GM12878 (cell line): Measurements from ENCODE around the gene MRNIP. TPM values are rescaled to one million over a fixed set of nuclear protein-coding genes. Genes with fewer than 3 reads are reported as not detected.

ENCODE experiments used
- ATAC-seq: fragments of 200-7000 bp; cut with Tn5 transposase; 3 replicates; pipeline ENCODE4 v1.9.1; 2020; ENCODE audit warnings: mild to moderate bottlenecking, moderate library complexity
- BruUV-seq: library from RNA; stranded (reverse); fragments of 400-500 nt; replicated peaks from 2 replicates; lab custom pipeline; 2021; lab: Mats Ljungman, UMichigan
- CTCF ChIA-PET: fragments of 300-600 bp; sonication (Branson Sonifier 250); formaldehyde crosslinking; extraction: SDS; loops from one replicate; lab custom pipeline; 2021; ENCODE audit warnings: inconsistent platforms; lab: Yijun Ruan, JAX
- POLR2A ChIA-PET: fragments of 350-600 bp; formaldehyde crosslinking; extraction: SDS; loops from one replicate; lab custom pipeline; 2021; ENCODE audit warnings: inconsistent platforms; lab: Charles Lee
- RAD21 ChIA-PET: fragments of 300-600 bp; sonication (Branson Sonifier 250); formaldehyde crosslinking; loops from one replicate; lab custom pipeline; 2023; ENCODE audit warnings: antibody characterized with exemption; ENCODE audit not compliant: unreplicated experiment; lab: Charles Lee
- SMC1A ChIA-PET: fragments of 300-600 bp; sonication (Branson Sonifier 250); formaldehyde crosslinking; loops from one replicate; lab custom pipeline; 2023; ENCODE audit not compliant: unreplicated experiment, uncharacterized antibody; lab: Charles Lee
- DNase-seq: peaks from one replicate; pipeline ENCODE4 v3.0.0-alpha.2; 2011; ENCODE audit warnings: low read depth, low spot score
- FAIRE-seq: peaks from 3 replicates; lab custom pipeline; 2011; peaks lifted over from hg19 to GRCh38; lab: Jason Lieb, UNC
- H2AFZ ChIP-seq: 2 replicates; pipeline ENCODE4 v1.6.0; 2011; ENCODE audit warnings: low read depth, low read length, control low read depth; ENCODE audit not compliant: control insufficient read depth
- H3K27ac ChIP-seq: 2 replicates; pipeline ENCODE4 v1.5.1; 2011; ENCODE audit warnings: control low read depth; ENCODE audit not compliant: control insufficient read depth, insufficient read depth
- H3K27me3 ChIP-seq, 2 experiments: replicated peaks in 1 of 2; 2 replicates each; pipeline versions ENCODE4 v1.6.0 to v1.6.1; 2011; ENCODE audit warnings: low read length in 1 of 2; ENCODE audit not compliant: control insufficient read depth in 2 of 2, insufficient read depth in 2 of 2
- H3K36me3 ChIP-seq, 2 experiments: 2 replicates each; pipeline ENCODE4 v1.5.1; 2011; ENCODE audit warnings: low read length in 1 of 2; ENCODE audit not compliant: control insufficient read depth in 2 of 2, insufficient read depth in 2 of 2
- H3K4me1 ChIP-seq: 2 replicates; pipeline ENCODE4 v1.6.1; 2011; ENCODE audit warnings: mild to moderate bottlenecking, low read length, moderate library complexity, mixed read lengths; ENCODE audit not compliant: control insufficient read depth, insufficient read depth
- H3K4me2 ChIP-seq: 2 replicates; pipeline ENCODE4 v1.6.0; 2011; ENCODE audit warnings: control low read depth; ENCODE audit not compliant: control insufficient read depth, insufficient read depth
- H3K4me3 ChIP-seq: fragments of 200-600 bp; sonication (generic); 2 replicates; pipeline ENCODE4 v1.5.1; 2016
- H3K79me2 ChIP-seq: 2 replicates; pipeline ENCODE4 v1.6.0; 2011; ENCODE audit warnings: low read length; ENCODE audit not compliant: control insufficient read depth, insufficient read depth
- H3K9ac ChIP-seq: 2 replicates; pipeline ENCODE4 v1.8.0; 2011; ENCODE audit warnings: low read length, control low read depth, mixed read lengths; ENCODE audit not compliant: control insufficient read depth, insufficient read depth
- H3K9me3 ChIP-seq: replicated peaks from 3 replicates; pipeline ENCODE4 v1.5.1; 2011; ENCODE audit warnings: mild to moderate bottlenecking, low read length; ENCODE audit not compliant: control insufficient read depth, insufficient read depth
- H4K20me1 ChIP-seq: 2 replicates; pipeline ENCODE4 v1.6.0; 2011; ENCODE audit not compliant: control insufficient read depth, insufficient read depth
- WGBS: methylation state at CpG from one replicate; pipeline ENCODE4 v1.1.6; 2016; ENCODE audit warnings: low lambda C conversion rate; ENCODE audit not compliant: insufficient replicate concordance, insufficient coverage; ENCODE audit errors: missing lambda C conversion rate; 5-methylcytosine and 5-hydroxymethylcytosine counted together
- in situ Hi-C: fragments of 300-500 bp; cut with MboI; formaldehyde crosslinking; loops from 9 replicates; pipeline ENCODE4 v1.14.3; 2018; ENCODE audit warnings: mixed read lengths
- intact Hi-C: fragments of 100-400 bp; cut with micrococcal nuclease; formaldehyde crosslinking; loops from one replicate; pipeline ENCODE4 v1.14.2; 2022; ENCODE audit not compliant: unreplicated experiment
- polyA plus RNA-seq, 11 experiments: library from polyadenylated mRNA; depleted of rRNA in 4 of 11; unstranded in 6 of 11; stranded (reverse) in 5 of 11; fragments of >200 nt; fragmentation: Nextera tagmentation in 4 of 11; fragmentation: Illumina TruSeq in 1 of 11; extraction: Ambion mirVana in 4 of 11; extraction: Trizol in 1 of 11; gene quantifications; 1 replicate in 1 of 11; 2 replicates in 10 of 11; pipeline versions ENCODE4 v1.2.1 to v1.2.3, GENCODE V29; 2011 to 2016; ENCODE audit warnings: inconsistent platforms in 2 of 11, missing spikeins in 2 of 11, low read depth in 1 of 11
- total RNA-seq, 4 experiments: library from RNA; depleted of rRNA in 3 of 4; stranded (reverse); fragments of >200 nt in 3 of 4; fragmentation: Illumina TruSeq in 1 of 4; extraction: Trizol in 1 of 4; gene quantifications; 2 replicates each; pipeline versions ENCODE4 v1.2.1 to v1.2.3, GENCODE V29; 2013 to 2021
- TF ChIP-seq, protein P1 (sequence below): fragments of 450-650 bp; IDR thresholded peaks from 2 replicates; pipeline ENCODE4 v1.6.1; 2016; ENCODE audit warnings: mild to moderate bottlenecking
- TF ChIP-seq, protein P2 (sequence below): fragments of 450-650 bp; formaldehyde crosslinking; IDR thresholded peaks from 2 replicates; pipeline ENCODE4 v1.4.0; 2020; ENCODE audit warnings: mild to moderate bottlenecking, moderate library complexity
- TF ChIP-seq, protein P3 (sequence below): IDR thresholded peaks from 2 replicates; pipeline ENCODE4 v1.6.1; 2011; ENCODE audit warnings: low read depth, mild to moderate bottlenecking, low read length, moderate library complexity, borderline replicate concordance; ENCODE audit errors: extremely low read depth

Gene MRNIP
- total and polyA plus RNA-seq, 10 of the 15 experiments (the other 5 are each of a cell fraction or from before 2014, with no cell fraction given), result 2.4 to 30.4 (median 13.1) TPM

DNA sequence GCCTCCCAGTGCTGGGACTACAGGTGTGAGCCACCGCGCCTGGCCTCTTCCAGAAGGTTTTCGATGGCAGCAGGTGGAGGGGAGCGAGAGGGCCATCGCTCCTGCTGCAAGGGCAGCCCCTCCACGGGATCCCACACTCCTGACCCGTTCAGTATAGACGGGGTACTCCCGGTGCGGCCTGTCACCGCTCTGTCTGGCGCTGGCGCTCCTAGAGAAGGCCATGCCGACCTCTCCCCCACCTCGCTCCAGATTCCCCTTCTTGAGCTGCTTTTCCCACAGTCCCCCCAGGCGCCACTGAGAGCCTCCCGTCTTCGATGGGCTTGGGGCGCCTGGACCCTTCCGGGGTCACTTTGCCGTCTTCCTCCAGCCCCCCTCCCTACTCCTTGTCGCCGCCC lies 42.2 kb downstream of the MRNIP start:
- DNase-seq (no peak), FAIRE-seq (no peak), ATAC-seq (no peak)
- Histone ChIP-seq H3K4me1 (peaks cover 28% of the 10 kb centered on the region), H3K27me3 (no peaks in the 10 kb centered on the region), H3K36me3 (no peaks in the 10 kb centered on the region; a peak in 1 of 4 replicates), H3K4me2 (peak overlapping the region; percentile 91; the same call in 1 of the 2 replicates), H3K4me3 (no peak overlapping the region), H3K79me2 (peaks cover 11% of the 10 kb centered on the region), H4K20me1 (no peaks in the 10 kb centered on the region)
- SMC1A ChIA-PET, result no interaction called here
- intact Hi-C loops, result no loop called here
- in situ Hi-C loops, result loop anchor here (10.0 to 25.0 kb wide), 2 partner anchors 996 to 1692 kb away; partner anchors contain the start of gene MGAT1
- RAD21 ChIA-PET, result no interaction called here
- CTCF ChIA-PET, result no interaction called here
- no TSS peak for BruUV-seq
- WGBS, result 87% methylated on average over 23 of the region's 23 CpGs
- TF ChIP-seq, protein P1, sequence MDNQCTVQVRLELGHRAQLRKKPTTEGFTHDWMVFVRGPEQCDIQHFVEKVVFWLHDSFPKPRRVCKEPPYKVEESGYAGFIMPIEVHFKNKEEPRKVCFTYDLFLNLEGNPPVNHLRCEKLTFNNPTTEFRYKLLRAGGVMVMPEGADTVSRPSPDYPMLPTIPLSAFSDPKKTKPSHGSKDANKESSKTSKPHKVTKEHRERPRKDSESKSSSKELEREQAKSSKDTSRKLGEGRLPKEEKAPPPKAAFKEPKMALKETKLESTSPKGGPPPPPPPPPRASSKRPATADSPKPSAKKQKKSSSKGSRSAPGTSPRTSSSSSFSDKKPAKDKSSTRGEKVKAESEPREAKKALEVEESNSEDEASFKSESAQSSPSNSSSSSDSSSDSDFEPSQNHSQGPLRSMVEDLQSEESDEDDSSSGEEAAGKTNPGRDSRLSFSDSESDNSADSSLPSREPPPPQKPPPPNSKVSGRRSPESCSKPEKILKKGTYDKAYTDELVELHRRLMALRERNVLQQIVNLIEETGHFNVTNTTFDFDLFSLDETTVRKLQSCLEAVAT, result 0 out of 2 replicates have a peak, but pooled peaks have one; percentile 32
- TF ChIP-seq, protein P2, sequence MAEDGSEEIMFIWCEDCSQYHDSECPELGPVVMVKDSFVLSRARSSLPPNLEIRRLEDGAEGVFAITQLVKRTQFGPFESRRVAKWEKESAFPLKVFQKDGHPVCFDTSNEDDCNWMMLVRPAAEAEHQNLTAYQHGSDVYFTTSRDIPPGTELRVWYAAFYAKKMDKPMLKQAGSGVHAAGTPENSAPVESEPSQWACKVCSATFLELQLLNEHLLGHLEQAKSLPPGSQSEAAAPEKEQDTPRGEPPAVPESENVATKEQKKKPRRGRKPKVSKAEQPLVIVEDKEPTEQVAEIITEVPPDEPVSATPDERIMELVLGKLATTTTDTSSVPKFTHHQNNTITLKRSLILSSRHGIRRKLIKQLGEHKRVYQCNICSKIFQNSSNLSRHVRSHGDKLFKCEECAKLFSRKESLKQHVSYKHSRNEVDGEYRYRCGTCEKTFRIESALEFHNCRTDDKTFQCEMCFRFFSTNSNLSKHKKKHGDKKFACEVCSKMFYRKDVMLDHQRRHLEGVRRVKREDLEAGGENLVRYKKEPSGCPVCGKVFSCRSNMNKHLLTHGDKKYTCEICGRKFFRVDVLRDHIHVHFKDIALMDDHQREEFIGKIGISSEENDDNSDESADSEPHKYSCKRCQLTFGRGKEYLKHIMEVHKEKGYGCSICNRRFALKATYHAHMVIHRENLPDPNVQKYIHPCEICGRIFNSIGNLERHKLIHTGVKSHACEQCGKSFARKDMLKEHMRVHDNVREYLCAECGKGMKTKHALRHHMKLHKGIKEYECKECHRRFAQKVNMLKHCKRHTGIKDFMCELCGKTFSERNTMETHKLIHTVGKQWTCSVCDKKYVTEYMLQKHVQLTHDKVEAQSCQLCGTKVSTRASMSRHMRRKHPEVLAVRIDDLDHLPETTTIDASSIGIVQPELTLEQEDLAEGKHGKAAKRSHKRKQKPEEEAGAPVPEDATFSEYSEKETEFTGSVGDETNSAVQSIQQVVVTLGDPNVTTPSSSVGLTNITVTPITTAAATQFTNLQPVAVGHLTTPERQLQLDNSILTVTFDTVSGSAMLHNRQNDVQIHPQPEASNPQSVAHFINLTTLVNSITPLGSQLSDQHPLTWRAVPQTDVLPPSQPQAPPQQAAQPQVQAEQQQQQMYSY (CRISPR knock-in tag), result no peak
- TF ChIP-seq, protein P3, sequence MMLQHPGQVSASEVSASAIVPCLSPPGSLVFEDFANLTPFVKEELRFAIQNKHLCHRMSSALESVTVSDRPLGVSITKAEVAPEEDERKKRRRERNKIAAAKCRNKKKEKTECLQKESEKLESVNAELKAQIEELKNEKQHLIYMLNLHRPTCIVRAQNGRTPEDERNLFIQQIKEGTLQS, result no peak
- TF ChIP-seq, all 136 proteins: peak for 1
- no peak overlapping the region for H3K27ac ChIP-seq
- peak overlapping the region; percentile 10; the same call in 1 of the 2 replicates for H2AFZ ChIP-seq
- peak overlapping the region; percentile 58; the same call in 1 of the 2 replicates for H3K9ac ChIP-seq
- no peaks in the 10 kb centered on the region for H3K9me3 ChIP-seq
- POLR2A ChIA-PET, result no interaction called here
